Stimulated activated naive CD8-positive, alpha-beta T cell treated with anti-CD3 and anti-CD28 coated beads, Interleukin-15, amount 100 ng/mL, for 72 hours (primary cell): ENCODE measurements around the gene IRF2.

ENCODE experiments used
- ATAC-seq: fragments of 150-1000 bp; cut with Tn5 transposase; 2 replicates; pipeline ENCODE4 v1.10.0; 2021; ENCODE audit warnings: mild to moderate bottlenecking, moderate library complexity
- DNase-seq, 2 donors: peaks; one replicate each; pipeline ENCODE4 v3.0.0; 2021 to 2022
- H3K27ac Mint-ChIP-seq, 2 donors: one replicate each; pipeline ENCODE4 v1.8.0; 2022; ENCODE audit warnings: mild to moderate bottlenecking in 2 of 2, mixed read lengths in 2 of 2, moderate library complexity in 2 of 2
- H3K27me3 Mint-ChIP-seq: one replicate; pipeline ENCODE4 v1.8.0; 2022; ENCODE audit warnings: mixed read lengths
- H3K4me1 Mint-ChIP-seq: one replicate; pipeline ENCODE4 v1.8.0; 2022; ENCODE audit warnings: mild to moderate bottlenecking, mixed read lengths
- H3K4me3 Mint-ChIP-seq, 2 donors: one replicate each; pipeline ENCODE4 v1.8.0; 2022; ENCODE audit warnings: mild to moderate bottlenecking in 2 of 2, mixed read lengths in 2 of 2, moderate library complexity in 1 of 2
- H3K9me3 Mint-ChIP-seq, 2 donors: one replicate each; pipeline ENCODE4 v1.8.0; 2022; ENCODE audit warnings: mixed read lengths in 2 of 2

Gene IRF2

GRCh38 chr4:184373886-184374405 lies 100.4 kb downstream of the IRF2 start:
- Mint-ChIP-seq H3K27ac (no peak overlapping the region), H3K4me3 (no peak overlapping the region), H3K27me3 (no peaks in the 10 kb centered on the region), H3K4me1 (peaks cover 65% of the 10 kb centered on the region), H3K9me3 (peaks cover 0 to 7% of the 10 kb centered on the region in 2 donors)
- ATAC-seq = peak; percentile 59
- no peak for DNase-seq

GRCh38 chr4:184371390-184371787 lies 103.0 kb downstream of the IRF2 start:
- DNase-seq = no peak
- Mint-ChIP-seq H3K9me3 (peaks cover 0 to 6% of the 10 kb centered on the region in 2 donors), H3K4me1 (peaks cover 49% of the 10 kb centered on the region), H3K4me3 (no peak overlapping the region), H3K27ac (no peak overlapping the region), H3K27me3 (no peaks in the 10 kb centered on the region)
- no peak for ATAC-seq

- Mint-ChIP-seq H3K27ac (no peak overlapping the region), H3K27me3 (no peaks in the 10 kb centered on the region), H3K4me3 (no peak overlapping the region), H3K4me1 (peaks cover 49% of the 10 kb centered on the region), H3K9me3 (peaks cover 0 to under 1% of the 10 kb centered on the region in 2 donors)
- ATAC-seq = no peak
- no peak for DNase-seq
Observed at GRCh38 chr4:184370711-184371389, 103.5 kb downstream of the IRF2 start.

- H3K4me3 Mint-ChIP-seq = no peak overlapping the region
- no peak for DNase-seq
- ATAC-seq = no peak
- H3K27me3 Mint-ChIP-seq = no peaks in the 10 kb centered on the region
- no peaks in the 10 kb centered on the region for H3K9me3 Mint-ChIP-seq
- no peak overlapping the region for H3K27ac Mint-ChIP-seq
- H3K4me1 Mint-ChIP-seq = peaks cover 40% of the 10 kb centered on the region
Observed at GRCh38 chr4:184369871-184370270, 104.5 kb downstream of the IRF2 start.

GRCh38 chr4:184368731-184369130 lies 105.6 kb downstream of the IRF2 start:
- no peaks in the 10 kb centered on the region for H3K27me3 Mint-ChIP-seq
- no peak overlapping the region for H3K4me3 Mint-ChIP-seq
- DNase-seq (no peak), ATAC-seq (no peak)
- peaks cover 28% of the 10 kb centered on the region for H3K4me1 Mint-ChIP-seq
- no peak overlapping the region for H3K27ac Mint-ChIP-seq
- H3K9me3 Mint-ChIP-seq = no peaks in the 10 kb centered on the region

- peaks cover 25% of the 10 kb centered on the region for H3K4me1 Mint-ChIP-seq
- no peak overlapping the region for H3K27ac Mint-ChIP-seq
- H3K27me3 Mint-ChIP-seq = no peaks in the 10 kb centered on the region
- no peaks in the 10 kb centered on the region for H3K9me3 Mint-ChIP-seq
- ATAC-seq = no peak
- DNase-seq = no peak
- H3K4me3 Mint-ChIP-seq = no peak overlapping the region
Observed at GRCh38 chr4:184368290-184368689, 106.1 kb downstream of the IRF2 start.

GRCh38 chr4:184364100-184364921 lies 110.0 kb downstream of the IRF2 start:
- peaks cover 27% of the 10 kb centered on the region for H3K4me1 Mint-ChIP-seq
- H3K27ac Mint-ChIP-seq = no peak overlapping the region
- no peak overlapping the region for H3K4me3 Mint-ChIP-seq
- H3K9me3 Mint-ChIP-seq = no peaks in the 10 kb centered on the region
- no peak for ATAC-seq
- no peak for DNase-seq
- no peaks in the 10 kb centered on the region for H3K27me3 Mint-ChIP-seq

GRCh38 chr4:184363258-184363657 lies 111.1 kb downstream of the IRF2 start:
- Mint-ChIP-seq H3K27me3 (no peaks in the 10 kb centered on the region), H3K9me3 (no peaks in the 10 kb centered on the region), H3K4me1 (peaks cover 27% of the 10 kb centered on the region), H3K4me3 (no peak overlapping the region), H3K27ac (peak overlapping the region in 1 of 2 donors; percentile 43)
- DNase-seq (no peak), ATAC-seq (no peak)

- Mint-ChIP-seq H3K4me1 (peaks cover 27% of the 10 kb centered on the region), H3K9me3 (no peaks in the 10 kb centered on the region), H3K27ac (no peak overlapping the region), H3K27me3 (no peaks in the 10 kb centered on the region), H3K4me3 (no peak overlapping the region)
- DNase-seq (no peak), ATAC-seq (no peak)
Observed at GRCh38 chr4:184362396-184362795, 112.0 kb downstream of the IRF2 start.

- peaks cover 26% of the 10 kb centered on the region for H3K4me1 Mint-ChIP-seq
- DNase-seq (no peak), ATAC-seq (no peak)
- H3K27me3 Mint-ChIP-seq = no peaks in the 10 kb centered on the region
- H3K9me3 Mint-ChIP-seq = no peaks in the 10 kb centered on the region
- H3K27ac Mint-ChIP-seq = no peak overlapping the region
- H3K4me3 Mint-ChIP-seq = no peak overlapping the region
Observed at GRCh38 chr4:184361443-184361842, 112.9 kb downstream of the IRF2 start.

GRCh38 chr4:184359888-184360287 lies 114.5 kb downstream of the IRF2 start:
- no peak overlapping the region for H3K27ac Mint-ChIP-seq
- H3K9me3 Mint-ChIP-seq = no peaks in the 10 kb centered on the region
- H3K4me1 Mint-ChIP-seq = peaks cover 36% of the 10 kb centered on the region
- ATAC-seq = no peak
- no peaks in the 10 kb centered on the region for H3K27me3 Mint-ChIP-seq
- no peak overlapping the region for H3K4me3 Mint-ChIP-seq
- no peak for DNase-seq

GRCh38 chr4:184358521-184359232 lies 115.7 kb downstream of the IRF2 start:
- no peaks in the 10 kb centered on the region for H3K9me3 Mint-ChIP-seq
- H3K4me3 Mint-ChIP-seq = no peak overlapping the region
- ATAC-seq = no peak
- no peak for DNase-seq
- no peaks in the 10 kb centered on the region for H3K27me3 Mint-ChIP-seq
- H3K4me1 Mint-ChIP-seq = peaks cover 46% of the 10 kb centered on the region
- H3K27ac Mint-ChIP-seq = no peak overlapping the region

- Mint-ChIP-seq H3K9me3 (no peaks in the 10 kb centered on the region), H3K27me3 (no peaks in the 10 kb centered on the region), H3K27ac (no peak overlapping the region), H3K4me1 (peaks cover 54% of the 10 kb centered on the region), H3K4me3 (no peak overlapping the region)
- no peak for DNase-seq
- ATAC-seq = no peak
Observed at GRCh38 chr4:184357772-184358171, 116.6 kb downstream of the IRF2 start.

- H3K4me1 Mint-ChIP-seq = peaks cover 49% of the 10 kb centered on the region
- H3K9me3 Mint-ChIP-seq = no peaks in the 10 kb centered on the region
- DNase-seq = no peak
- no peak overlapping the region for H3K4me3 Mint-ChIP-seq
- no peaks in the 10 kb centered on the region for H3K27me3 Mint-ChIP-seq
- H3K27ac Mint-ChIP-seq = no peak overlapping the region
- ATAC-seq = no peak
Observed at GRCh38 chr4:184357165-184357564, 117.2 kb downstream of the IRF2 start.

GRCh38 chr4:184356366-184356765 lies 118.0 kb downstream of the IRF2 start:
- no peaks in the 10 kb centered on the region for H3K9me3 Mint-ChIP-seq
- H3K27me3 Mint-ChIP-seq = no peaks in the 10 kb centered on the region
- H3K4me1 Mint-ChIP-seq = peaks cover 42% of the 10 kb centered on the region
- ATAC-seq (peak; percentile 44), DNase-seq (peak in 1 of 2 donors; percentile 21)
- H3K4me3 Mint-ChIP-seq = no peak overlapping the region
- peak overlapping the region; percentile 60 to 93 for H3K27ac Mint-ChIP-seq

- peak overlapping the region; percentile 27 to 60 for H3K27ac Mint-ChIP-seq
Observed at GRCh38 chr4:184355857-184356256, 118.5 kb downstream of the IRF2 start.

More at GRCh38 chr4:184355857-184356256, 118.5 kb downstream of the IRF2 start:
- Mint-ChIP-seq H3K4me3 (no peak overlapping the region), H3K27me3 (no peaks in the 10 kb centered on the region), H3K9me3 (no peaks in the 10 kb centered on the region), H3K4me1 (peaks cover 42% of the 10 kb centered on the region)
- DNase-seq (no peak), ATAC-seq (no peak)
